D721Med (cell line): Measurements from ENCODE around the gene ZNF185.

ENCODE experiments used
- DNase-seq: peaks from one replicate; pipeline ENCODE4 v3.0.0; 2011; ENCODE audit warnings: low spot score; ENCODE audit not compliant: insufficient read length
- FAIRE-seq: peaks from 2 replicates; lab custom pipeline; 2011; peaks lifted over from hg19 to GRCh38; lab: Jason Lieb, UNC
- TF ChIP-seq, protein P1 (sequence below): IDR thresholded peaks from 2 replicates; pipeline ENCODE4 v1.5.1; 2012; ENCODE audit warnings: mild to moderate bottlenecking, control low read depth; ENCODE audit not compliant: insufficient read depth; ENCODE audit errors: missing control alignments

Gene ZNF185

DNA sequence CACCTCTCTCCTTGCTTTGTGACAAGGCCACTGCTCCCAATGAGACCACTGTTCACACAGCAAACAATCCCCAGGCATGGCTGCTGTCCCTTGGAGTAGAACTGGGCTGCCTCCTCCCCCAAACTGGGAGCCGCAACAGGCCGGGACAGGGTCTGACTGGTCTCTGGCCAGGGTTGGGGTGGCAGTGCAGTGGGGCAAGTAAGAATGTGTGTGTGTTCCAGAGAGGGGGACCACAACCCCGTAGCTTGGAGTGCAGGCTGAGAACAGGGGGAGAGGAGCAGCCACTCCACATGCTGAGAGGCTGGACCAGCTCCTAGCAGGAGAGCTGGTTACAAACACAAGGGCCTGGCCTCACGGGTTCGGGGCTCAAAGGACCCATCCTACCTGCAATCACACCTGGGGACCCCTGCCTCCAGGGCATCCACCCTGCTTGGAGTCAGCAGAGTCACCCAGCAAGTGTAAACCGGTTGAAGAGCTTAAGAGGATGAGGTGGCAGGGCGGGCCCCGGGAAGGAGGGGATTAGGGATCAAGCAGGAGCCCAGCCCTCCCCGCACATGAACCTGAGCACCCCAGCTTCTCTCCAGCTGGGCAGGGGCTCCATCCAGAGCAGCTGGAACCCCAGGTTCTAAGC is 3.8 kb upstream of the ZNF185 start:
- FAIRE-seq (no peak), DNase-seq (peak; percentile 64)
- TF ChIP-seq, protein P1, sequence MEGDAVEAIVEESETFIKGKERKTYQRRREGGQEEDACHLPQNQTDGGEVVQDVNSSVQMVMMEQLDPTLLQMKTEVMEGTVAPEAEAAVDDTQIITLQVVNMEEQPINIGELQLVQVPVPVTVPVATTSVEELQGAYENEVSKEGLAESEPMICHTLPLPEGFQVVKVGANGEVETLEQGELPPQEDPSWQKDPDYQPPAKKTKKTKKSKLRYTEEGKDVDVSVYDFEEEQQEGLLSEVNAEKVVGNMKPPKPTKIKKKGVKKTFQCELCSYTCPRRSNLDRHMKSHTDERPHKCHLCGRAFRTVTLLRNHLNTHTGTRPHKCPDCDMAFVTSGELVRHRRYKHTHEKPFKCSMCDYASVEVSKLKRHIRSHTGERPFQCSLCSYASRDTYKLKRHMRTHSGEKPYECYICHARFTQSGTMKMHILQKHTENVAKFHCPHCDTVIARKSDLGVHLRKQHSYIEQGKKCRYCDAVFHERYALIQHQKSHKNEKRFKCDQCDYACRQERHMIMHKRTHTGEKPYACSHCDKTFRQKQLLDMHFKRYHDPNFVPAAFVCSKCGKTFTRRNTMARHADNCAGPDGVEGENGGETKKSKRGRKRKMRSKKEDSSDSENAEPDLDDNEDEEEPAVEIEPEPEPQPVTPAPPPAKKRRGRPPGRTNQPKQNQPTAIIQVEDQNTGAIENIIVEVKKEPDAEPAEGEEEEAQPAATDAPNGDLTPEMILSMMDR: no peak

GRCh38 chrX:152895121-152895520 is 2.7 kb upstream of the ZNF185 start:
- DNase-seq (no peak), FAIRE-seq (no peak)
- TF ChIP-seq, protein P1: no peak

GRCh38 chrX:152895724-152896420 is 2.0 kb upstream of the ZNF185 start:
- FAIRE-seq (no peak), DNase-seq (no peak)
- TF ChIP-seq, protein P1: no peak

GRCh38 chrX:152896450-152896849 is 1.4 kb upstream of the ZNF185 start:
- FAIRE-seq (no peak), DNase-seq (no peak)
- TF ChIP-seq, protein P1: no peak

DNA sequence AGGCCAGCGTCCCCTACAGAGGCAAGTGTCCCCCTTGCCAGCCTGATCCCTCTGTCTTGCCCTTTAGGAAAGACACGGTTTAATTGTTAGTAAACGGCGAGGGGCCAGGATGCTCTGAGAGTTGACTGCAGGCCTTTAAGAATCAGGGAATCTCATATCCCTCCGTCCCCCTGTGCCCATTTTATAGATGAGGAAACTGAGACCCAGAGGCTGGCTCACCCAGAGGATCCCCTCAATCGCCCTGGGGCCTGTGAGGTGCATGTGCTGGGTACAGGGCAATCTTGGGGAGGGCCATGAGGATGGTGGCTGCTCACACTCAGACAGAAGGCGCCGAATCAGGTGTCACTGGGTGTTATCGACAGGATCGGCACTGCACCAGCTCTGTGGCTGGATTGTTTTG is 575 bp downstream of the ZNF185 start:
- TF ChIP-seq, protein P1: no peak
- DNase-seq (no peak), FAIRE-seq (no peak)

DNA sequence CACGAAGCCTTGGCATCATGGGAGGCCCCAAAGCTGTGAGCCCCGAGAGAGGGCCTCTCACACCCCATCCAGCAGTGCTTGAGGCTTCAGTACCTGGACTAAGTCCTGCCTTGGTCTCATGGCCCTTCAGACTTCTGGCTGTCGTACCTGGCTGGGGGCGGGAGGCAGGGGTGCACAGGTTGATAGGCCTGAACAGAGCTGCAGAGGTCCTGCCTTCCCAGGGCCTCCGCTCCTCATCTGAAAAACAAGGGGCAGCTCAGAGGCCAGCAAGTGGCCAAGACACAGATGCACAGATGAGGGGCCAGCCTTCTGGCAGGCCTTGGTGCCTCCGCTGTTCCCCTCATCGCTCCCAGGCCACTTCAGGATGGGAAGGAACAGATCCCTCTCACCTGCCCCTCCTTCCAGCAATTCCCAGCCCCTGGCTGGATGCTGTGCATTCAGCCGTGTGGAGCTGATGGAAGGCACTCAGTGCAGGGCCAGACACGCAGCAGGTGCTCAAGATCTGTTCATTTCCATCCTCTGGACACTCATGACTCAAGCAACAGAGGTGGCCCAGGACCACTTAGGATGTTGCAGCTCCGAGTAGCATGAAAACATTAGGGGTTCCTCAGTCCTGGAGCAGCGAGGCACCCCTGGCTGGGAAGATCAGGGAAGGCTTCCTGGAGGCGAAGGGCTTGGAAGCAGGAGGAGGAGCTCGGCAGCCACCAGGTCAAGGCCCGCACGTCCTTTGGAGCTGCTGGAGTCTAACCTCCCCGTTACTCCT is 1.4 kb downstream of the ZNF185 start:
- DNase-seq: no peak
- TF ChIP-seq, protein P1: no peak
- FAIRE-seq: no peak
